IMR-90 (cell line): ENCODE results near the gene ACYP2. TPM values are rescaled to one million over a fixed set of nuclear protein-coding genes. Genes with fewer than 3 reads are reported as not detected.

Source experiments
- ATAC-seq: fragments of 200-7000 bp; cut with Tn5 transposase; 2 replicates; pipeline ENCODE4 v1.9.1; 2020; ENCODE audit warnings: low read depth, mild to moderate bottlenecking, moderate library complexity
- BruUV-seq: library from RNA; stranded (reverse); fragments of 400-500 nt; replicated peaks from 2 replicates; lab custom pipeline; 2021; lab: Mats Ljungman, UMichigan
- CTCF ChIA-PET: fragments of 300-600 bp; formaldehyde crosslinking; extraction: SDS; loops from one replicate; lab custom pipeline; 2021; ENCODE audit warnings: antibody characterized with exemption; lab: Yijun Ruan, JAX
- POLR2A ChIA-PET: fragments of 300-600 bp; sonication (Branson Sonifier 250); formaldehyde crosslinking; loops from one replicate; lab custom pipeline; 2022; ENCODE audit warnings: antibody characterized with exemption; ENCODE audit not compliant: unreplicated experiment; lab: Charles Lee
- DNase-seq: peaks from one replicate; pipeline ENCODE4 v3.0.0; 2013
- H2AFZ ChIP-seq: replicated peaks from 2 replicates; pipeline ENCODE3; 2013; ENCODE audit warnings: low read length, mild to moderate bottlenecking; ENCODE audit not compliant: poor library complexity
- H2AK5ac ChIP-seq: 2 replicates; pipeline ENCODE4 v1.6.1; 2013; ENCODE audit warnings: low read depth, low read length, inconsistent platforms
- H2AK9ac ChIP-seq: replicated peaks from 2 replicates; pipeline ENCODE3; 2013; ENCODE audit warnings: mild to moderate bottlenecking, low read depth, low read length, moderate library complexity; ENCODE audit not compliant: poor library complexity
- H2BK120ac ChIP-seq: 2 replicates; pipeline ENCODE4 v1.6.1; 2013; ENCODE audit warnings: low read depth, low read length, inconsistent platforms
- H2BK15ac ChIP-seq: 3 replicates; pipeline ENCODE4 v1.6.1; 2013; ENCODE audit warnings: low read depth, low read length, inconsistent platforms
- H2BK20ac ChIP-seq: 2 replicates; pipeline ENCODE4 v1.6.1; 2013; ENCODE audit warnings: low read depth, mild to moderate bottlenecking, inconsistent platforms, low read length, moderate library complexity
- H2BK5ac ChIP-seq: 2 replicates; pipeline ENCODE4 v1.6.1; 2013; ENCODE audit warnings: mild to moderate bottlenecking, low read depth, low read length, inconsistent platforms; ENCODE audit not compliant: poor library complexity, severe bottlenecking
- H3K14ac ChIP-seq: replicated peaks from 2 replicates; pipeline ENCODE4 v1.6.1; 2013; ENCODE audit warnings: low read depth, low read length, inconsistent platforms
- H3K18ac ChIP-seq: 2 replicates; pipeline ENCODE4 v1.6.1; 2013; ENCODE audit warnings: low read depth, low read length, control low read depth
- H3K23ac ChIP-seq: 2 replicates; pipeline ENCODE4 v1.6.1; 2013; ENCODE audit warnings: low read depth, low read length, inconsistent platforms
- H3K27ac ChIP-seq: 2 replicates; pipeline ENCODE4 v1.5.1; 2013; ENCODE audit warnings: mild to moderate bottlenecking, control low read depth, low read length; ENCODE audit not compliant: insufficient read depth
- H3K27me3 ChIP-seq: 2 replicates; pipeline ENCODE4 v1.6.1; 2013; ENCODE audit warnings: low read length; ENCODE audit not compliant: control insufficient read depth, insufficient read depth
- H3K36me3 ChIP-seq: 2 replicates; pipeline ENCODE4 v1.6.1; 2013; ENCODE audit warnings: low read length, mixed read lengths; ENCODE audit not compliant: control insufficient read depth, insufficient read depth
- H3K4ac ChIP-seq: 2 replicates; pipeline ENCODE4 v1.6.1; 2013; ENCODE audit warnings: low read depth, low read length, inconsistent platforms
- H3K4me1 ChIP-seq: 2 replicates; pipeline ENCODE4 v1.6.1; 2013; ENCODE audit warnings: low read length, mixed read lengths; ENCODE audit not compliant: control insufficient read depth, insufficient read depth
- H3K4me2 ChIP-seq: 2 replicates; pipeline ENCODE4 v1.6.1; 2013; ENCODE audit warnings: low read depth, mild to moderate bottlenecking, control low read depth, low read length, moderate library complexity
- H3K4me3 ChIP-seq: 2 replicates; pipeline ENCODE4 v1.5.1; 2013; ENCODE audit warnings: low read depth, mild to moderate bottlenecking, control low read depth, low read length, moderate library complexity; ENCODE audit not compliant: insufficient read depth
- H3K56ac ChIP-seq: 2 replicates; pipeline ENCODE4 v1.6.1; 2013; ENCODE audit warnings: low read length, inconsistent platforms; ENCODE audit not compliant: insufficient read depth; ENCODE audit errors: extremely low read depth
- H3K79me1 ChIP-seq, 2 experiments: 2 replicates each; pipeline ENCODE4 v1.6.1; 2013; ENCODE audit warnings: low read length in 2 of 2, inconsistent platforms in 1 of 2, low read depth in 1 of 2
- H3K9ac ChIP-seq: 2 replicates; pipeline ENCODE4 v1.6.1; 2013; ENCODE audit warnings: low read depth, low read length, control low read depth
- H3K9me1 ChIP-seq: 2 replicates; pipeline ENCODE4 v1.6.1; 2013; ENCODE audit warnings: low read length, inconsistent platforms; ENCODE audit not compliant: insufficient read depth
- H3K9me3 ChIP-seq: 2 replicates; pipeline ENCODE4 v1.6.1; 2013; ENCODE audit warnings: low read length; ENCODE audit not compliant: control insufficient read depth, insufficient read depth
- H4K20me1 ChIP-seq: 2 replicates; pipeline ENCODE4 v1.6.1; 2013; ENCODE audit warnings: low read length, inconsistent platforms; ENCODE audit not compliant: insufficient read depth
- H4K5ac ChIP-seq: 2 replicates; pipeline ENCODE4 v1.6.1; 2013; ENCODE audit warnings: mild to moderate bottlenecking, low read depth, low read length, control low read depth
- H4K8ac ChIP-seq, 2 experiments: 2 replicates each; pipeline ENCODE4 v1.6.1; 2013; ENCODE audit warnings: low read depth in 2 of 2, low read length in 2 of 2, control low read depth in 1 of 2, inconsistent platforms in 1 of 2
- H4K91ac ChIP-seq: 2 replicates; pipeline ENCODE4 v1.6.1; 2013; ENCODE audit warnings: low read depth, low read length, inconsistent platforms; ENCODE audit not compliant: insufficient read depth
- BHLHE40 ChIP-seq: fragments of 150-350 bp; IDR thresholded peaks from 2 replicates; pipeline ENCODE4 v1.6.1; 2016; ENCODE audit warnings: mild to moderate bottlenecking, low read depth, low read length
- CTCF ChIP-seq: conservative IDR thresholded peaks from 2 replicates; pipeline ENCODE4 v1.5.1; 2012; ENCODE audit warnings: mild to moderate bottlenecking, low read depth, low read length, improper control_type of control experiment
- ELK1 ChIP-seq: fragments of 150-350 bp; IDR thresholded peaks from 2 replicates; pipeline ENCODE4 v1.6.1; 2016; ENCODE audit warnings: low read depth, mild to moderate bottlenecking, low read length, moderate library complexity, borderline replicate concordance
- MAFK ChIP-seq: IDR thresholded peaks from 2 replicates; pipeline ENCODE4 v1.6.1; 2012; ENCODE audit warnings: low read depth, low read length, improper control_type of control experiment
- MAZ ChIP-seq: IDR thresholded peaks from 2 replicates; pipeline ENCODE4 v1.6.1; 2012; ENCODE audit warnings: low read depth, mild to moderate bottlenecking, low read length, improper control_type of control experiment, moderate library complexity, borderline replicate concordance
- NFE2L2 ChIP-seq: fragments of 150-350 bp; IDR thresholded peaks from 2 replicates; pipeline ENCODE4 v1.6.1; 2016; ENCODE audit warnings: low read depth, mild to moderate bottlenecking, low read length
- RFX5 ChIP-seq: IDR thresholded peaks from 2 replicates; pipeline ENCODE4 v1.8.0; 2012; ENCODE audit warnings: low read depth, mild to moderate bottlenecking, low read length, moderate library complexity
- WGBS, 2 experiments: methylation state at CpG; one replicate each; pipeline versions ENCODE4 v1.1.5 to v1.1.7; 2013; ENCODE audit warnings: missing lambda C conversion rate in 2 of 2; ENCODE audit not compliant: insufficient read length in 1 of 2; ENCODE audit errors: extremely low coverage in 2 of 2; 5-methylcytosine and 5-hydroxymethylcytosine counted together
- dilution Hi-C: fragments of 300-500 bp; cut with HindIII; formaldehyde crosslinking; loops from one replicate; pipeline ENCODE4 v1.14.3; 2018; ENCODE audit warnings: low sequenced_read_pairs; ENCODE audit not compliant: unreplicated experiment
- in situ Hi-C: fragments of 300-500 bp; cut with MboI; formaldehyde crosslinking; loops from 3 replicates; pipeline ENCODE4 v1.14.3; 2019; ENCODE audit warnings: low sequenced_read_pairs, inconsistent platforms, mixed read lengths
- intact Hi-C: fragments of 100-400 bp; cut with micrococcal nuclease; formaldehyde crosslinking; loops from 2 replicates; pipeline ENCODE4 v1.10.0; 2022
- polyA plus RNA-seq, 3 experiments: library from polyadenylated mRNA; depleted of rRNA; stranded (reverse); fragments of >200 nt; gene quantifications; 2 replicates each; pipeline ENCODE4 v1.2.3, GENCODE V29; 2012; ENCODE audit warnings: low replicate concordance in 1 of 3
- total RNA-seq: library from RNA; depleted of rRNA; stranded (reverse); fragments of >200 nt; gene quantifications from 2 replicates; pipeline ENCODE4 v1.2.3, GENCODE V29; 2012

Gene ACYP2
- total and polyA plus RNA-seq, 2 of the 4 experiments (the other 2 are of a cell fraction), result 3.9 to 7.4 TPM

GRCh38 chr2:54298514-54298913 is 183.1 kb downstream of the ACYP2 start:
- intact Hi-C loops, result no loop called here
- no peaks in the 10 kb centered on the region for H3K9me3 ChIP-seq

More at GRCh38 chr2:54298514-54298913, 183.1 kb downstream of the ACYP2 start:
- Histone ChIP-seq H2BK120ac (no peak overlapping the region), H4K5ac (no peak overlapping the region), H3K4me2 (no peak overlapping the region), H3K27me3 (no peaks in the 10 kb centered on the region), H3K9ac (no peak overlapping the region), H2AK5ac (peak overlapping the region; percentile 24; the same call in 1 of the 2 replicates), H3K56ac (no peak overlapping the region), H4K91ac (no peak overlapping the region), H3K23ac (no peak overlapping the region), H4K8ac (no peak overlapping the region), H2BK15ac (no peak overlapping the region), H3K9me1 (no peaks in the 10 kb centered on the region), H3K14ac (no peak overlapping the region), H3K79me1 (no peaks in the 10 kb centered on the region), H2AFZ (no peak overlapping the region), H2BK20ac (no peak overlapping the region; the same call in 1 of the 2 replicates), H3K4me3 (no peak overlapping the region), H4K20me1 (no peaks in the 10 kb centered on the region), H2AK9ac (no peak overlapping the region), H3K27ac (no peak overlapping the region), H3K18ac (no peak overlapping the region), H3K4me1 (peaks cover 2% of the 10 kb centered on the region; the same call in 1 of the 2 replicates), H2BK5ac (no peak overlapping the region), H3K4ac (no peak overlapping the region), H3K36me3 (no peaks in the 10 kb centered on the region)
- POLR2A ChIA-PET, result no interaction called here
- BruUV-seq, result no TSS peak
- CTCF ChIA-PET, result interaction anchor here (0.5 kb wide), 1 partner anchor 188 kb away, joined by 4 read pairs; no protein-coding TSS in a partner anchor
- ATAC-seq (no peak), DNase-seq (no peak)
- in situ Hi-C loops, result no loop called here
- dilution Hi-C loops, result no loop called here
- 100% methylated on average over 1 of the region's 5 CpGs; no CpG with 5 or more reads in 1 of the 2 experiments for WGBS, 2 experiments
- TF ChIP-seq ELK1 (no peak), MAZ (no peak), BHLHE40 (no peak), NFE2L2 (no peak), CTCF (no peak), MAFK (peak; percentile 87), RFX5 (no peak)
